ENCODE data around the gene DAB2. TPM values are rescaled to one million over a fixed set of nuclear protein-coding genes. Genes with fewer than 3 reads are reported as not detected.

DAB2 gene
- polyA plus RNA-seq, 1 experiment, result 206 TPM

DNA sequence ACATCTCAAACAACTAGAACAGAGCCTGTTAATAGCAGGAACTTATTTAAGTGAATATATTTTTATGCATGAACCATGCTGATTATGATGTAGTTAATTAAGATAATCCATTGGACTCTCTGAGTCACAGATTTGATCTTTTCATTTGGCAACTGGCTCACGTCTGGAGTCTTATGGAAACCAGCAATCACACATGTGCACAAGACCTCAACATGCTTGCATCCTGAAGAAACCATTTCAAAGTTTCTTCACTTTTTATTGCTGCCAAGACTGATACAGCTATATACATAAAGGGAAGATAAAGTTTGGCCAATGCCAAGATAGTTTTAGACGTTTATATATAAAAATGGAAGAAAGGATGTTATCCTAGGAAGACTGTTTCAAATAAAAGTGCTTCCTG is 47.2 kb downstream of the DAB2 start:
- H3K4me3 ChIP-seq (ENCODE audit: low read depth, low read length), result no peak overlapping the region
- H3K27me3 ChIP-seq (ENCODE audit: control insufficient read depth, insufficient read depth, low read length), result no peaks in the 10 kb centered on the region
- CTCF ChIA-PET, result interaction anchor here (1.2 to 6.6 kb wide), 8 partner anchors 14 to 194 kb away, joined by 3 to 124 read pairs (median 22); no protein-coding TSS in a partner anchor
- TF ChIP-seq, protein P1, sequence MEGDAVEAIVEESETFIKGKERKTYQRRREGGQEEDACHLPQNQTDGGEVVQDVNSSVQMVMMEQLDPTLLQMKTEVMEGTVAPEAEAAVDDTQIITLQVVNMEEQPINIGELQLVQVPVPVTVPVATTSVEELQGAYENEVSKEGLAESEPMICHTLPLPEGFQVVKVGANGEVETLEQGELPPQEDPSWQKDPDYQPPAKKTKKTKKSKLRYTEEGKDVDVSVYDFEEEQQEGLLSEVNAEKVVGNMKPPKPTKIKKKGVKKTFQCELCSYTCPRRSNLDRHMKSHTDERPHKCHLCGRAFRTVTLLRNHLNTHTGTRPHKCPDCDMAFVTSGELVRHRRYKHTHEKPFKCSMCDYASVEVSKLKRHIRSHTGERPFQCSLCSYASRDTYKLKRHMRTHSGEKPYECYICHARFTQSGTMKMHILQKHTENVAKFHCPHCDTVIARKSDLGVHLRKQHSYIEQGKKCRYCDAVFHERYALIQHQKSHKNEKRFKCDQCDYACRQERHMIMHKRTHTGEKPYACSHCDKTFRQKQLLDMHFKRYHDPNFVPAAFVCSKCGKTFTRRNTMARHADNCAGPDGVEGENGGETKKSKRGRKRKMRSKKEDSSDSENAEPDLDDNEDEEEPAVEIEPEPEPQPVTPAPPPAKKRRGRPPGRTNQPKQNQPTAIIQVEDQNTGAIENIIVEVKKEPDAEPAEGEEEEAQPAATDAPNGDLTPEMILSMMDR (IDR thresholded peaks at IDR 0.05; ENCODE audit: low read depth, low read length), result no peak
- H3K27ac ChIP-seq (ENCODE audit: low read depth, low read length), result no peak overlapping the region
- H3K9me3 ChIP-seq (ENCODE audit: control insufficient read depth, insufficient read depth, low read length), result no peaks in the 10 kb centered on the region
- POLR2A ChIA-PET, result no interaction called here
- DNase-seq (ENCODE audit: low read depth, low spot score), result no peak

DNA sequence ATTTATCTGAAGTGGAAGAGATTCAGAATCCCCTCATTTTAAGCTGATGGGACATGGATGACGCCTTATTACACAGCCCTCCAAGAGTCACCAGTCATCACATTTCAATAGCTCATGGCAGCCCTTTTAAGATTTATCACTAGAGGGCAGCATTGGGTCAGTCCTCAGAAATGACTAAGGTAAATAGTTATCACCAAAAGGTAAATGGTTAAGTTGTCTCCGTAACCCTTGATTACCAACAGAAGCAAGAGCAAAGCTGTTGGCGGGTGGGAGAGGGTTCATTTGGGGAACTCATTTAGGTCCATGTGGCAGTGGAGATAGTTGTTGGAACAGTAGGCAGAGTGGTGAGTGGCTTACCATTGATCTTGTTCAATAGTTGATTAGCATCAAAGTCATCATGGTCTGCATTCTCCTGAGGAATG is 48.5 kb downstream of the DAB2 start:
- Histone ChIP-seq H3K9me3 (ENCODE audit: control insufficient read depth, insufficient read depth, low read length) (no peaks in the 10 kb centered on the region), H3K27me3 (ENCODE audit: control insufficient read depth, insufficient read depth, low read length) (no peaks in the 10 kb centered on the region), H3K27ac (ENCODE audit: low read depth, low read length) (no peak overlapping the region), H3K4me3 (ENCODE audit: low read depth, low read length) (no peak overlapping the region)
- TF ChIP-seq, protein P1 (IDR thresholded peaks at IDR 0.05; ENCODE audit: low read depth, low read length), result peak; percentile 80
- ChIA-PET CTCF (interaction anchor here (0.6 to 6.6 kb wide), 44 partner anchors 9 to 934 kb away, joined by 3 to 124 read pairs (median 5); partner anchors contain the start of gene DAB2), POLR2A (interaction anchor here (1.2 to 2.3 kb wide), 2 partner anchors 48 to 171 kb away, joined by 3 to 22 read pairs; partner anchors contain the start of gene DAB2)
- DNase-seq (ENCODE audit: low read depth, low spot score), result no peak

DNA sequence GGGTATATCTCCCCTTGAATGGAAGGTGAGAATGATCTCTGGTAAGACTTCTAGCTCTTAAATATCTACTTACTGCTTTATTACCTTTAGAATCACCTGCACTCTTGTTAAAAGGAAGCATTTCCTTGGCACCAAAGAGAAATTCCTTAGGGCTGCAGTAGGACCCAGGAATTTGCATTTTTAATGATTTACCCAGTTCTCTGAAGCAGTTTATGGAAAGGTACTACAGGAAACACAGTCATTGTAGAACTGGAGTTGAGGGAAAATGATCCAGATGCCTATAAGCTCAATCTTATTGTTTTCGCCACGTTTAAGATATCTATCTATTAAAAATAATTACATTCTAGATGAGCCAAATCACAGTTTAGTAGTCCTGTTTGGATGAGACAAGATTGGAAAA is 51.0 kb downstream of the DAB2 start:
- POLR2A ChIA-PET, result no interaction called here
- TF ChIP-seq, protein P1 (IDR thresholded peaks at IDR 0.05; ENCODE audit: low read depth, low read length), result no peak
- CTCF ChIA-PET, result interaction anchor here (1.2 to 1.4 kb wide), 3 partner anchors 174 to 205 kb away, joined by 3 to 7 read pairs (median 6); no protein-coding TSS in a partner anchor
- Histone ChIP-seq H3K27me3 (ENCODE audit: control insufficient read depth, insufficient read depth, low read length) (no peaks in the 10 kb centered on the region), H3K27ac (ENCODE audit: low read depth, low read length) (no peak overlapping the region), H3K9me3 (ENCODE audit: control insufficient read depth, insufficient read depth, low read length) (no peaks in the 10 kb centered on the region), H3K4me3 (ENCODE audit: low read depth, low read length) (no peak overlapping the region)
- DNase-seq (ENCODE audit: low read depth, low spot score), result no peak

DNA sequence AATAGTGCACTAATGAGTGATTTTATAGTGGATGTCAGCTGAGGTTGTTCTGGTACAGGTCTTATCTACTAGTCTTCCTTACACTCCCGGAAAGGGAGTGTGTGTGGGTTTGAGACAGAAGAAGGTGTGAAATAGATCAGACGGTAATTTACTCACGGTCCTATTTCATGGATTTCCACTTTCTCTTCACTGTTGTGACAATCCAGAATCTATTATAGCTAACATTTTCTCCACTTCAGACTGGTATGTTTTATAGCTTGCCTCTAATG is 53.5 kb downstream of the DAB2 start:
- Histone ChIP-seq H3K27ac (ENCODE audit: low read depth, low read length) (no peak overlapping the region), H3K4me3 (ENCODE audit: low read depth, low read length) (no peak overlapping the region), H3K27me3 (ENCODE audit: control insufficient read depth, insufficient read depth, low read length) (no peaks in the 10 kb centered on the region), H3K9me3 (ENCODE audit: control insufficient read depth, insufficient read depth, low read length) (no peaks in the 10 kb centered on the region)
- POLR2A ChIA-PET, result no interaction called here
- no peak for DNase-seq (ENCODE audit: low read depth, low spot score)
- CTCF ChIA-PET, result interaction anchor here (1.0 to 2.2 kb wide), 3 partner anchors 88 to 199 kb away, joined by 3 to 16 read pairs (median 11); no protein-coding TSS in a partner anchor
- TF ChIP-seq, protein P1 (IDR thresholded peaks at IDR 0.05; ENCODE audit: low read depth, low read length), result no peak

DNA sequence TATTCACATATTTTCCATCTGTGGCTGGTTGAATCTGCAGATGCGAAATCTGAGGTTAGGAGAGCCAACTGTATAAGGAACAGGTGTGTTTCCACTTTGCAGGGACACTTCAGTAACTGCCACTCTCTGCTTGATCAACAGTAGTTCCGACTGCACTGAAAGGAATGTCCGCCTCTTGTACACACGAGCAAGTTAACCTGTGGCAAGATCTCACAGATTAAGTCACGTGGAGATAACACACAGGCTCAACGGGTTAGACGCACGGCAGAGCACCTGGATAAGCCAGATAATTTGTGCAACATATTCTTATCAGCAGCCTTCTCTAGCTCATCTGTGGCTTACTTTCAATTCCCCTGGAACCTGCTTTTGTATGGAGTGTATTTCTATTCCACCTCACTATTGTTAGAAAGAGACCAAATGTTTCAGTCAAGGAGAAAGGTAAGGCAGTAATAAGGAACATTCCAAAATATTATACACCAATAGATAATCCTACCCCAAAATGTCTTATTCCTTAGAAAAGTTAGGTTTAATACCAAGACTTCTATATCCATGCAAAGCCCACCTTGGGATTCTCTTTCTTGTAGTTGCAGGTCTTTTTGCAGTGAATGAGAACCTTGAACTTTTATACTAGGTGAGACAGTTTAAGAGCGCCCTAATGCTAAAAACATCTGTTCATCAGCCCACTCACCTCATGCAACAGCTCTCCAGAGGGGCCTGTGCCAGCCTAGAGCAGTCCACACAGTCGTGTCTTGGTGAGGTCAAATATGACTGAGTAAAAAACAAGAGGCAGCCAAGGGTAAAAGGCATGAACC is 54.0 kb downstream of the DAB2 start:
- DNase-seq (ENCODE audit: low read depth, low spot score), result no peak
- H3K27ac ChIP-seq (ENCODE audit: low read depth, low read length), result no peak overlapping the region
- CTCF ChIA-PET, result interaction anchor here (1.0 to 2.2 kb wide), 2 partner anchors 87 to 177 kb away, joined by 3 to 16 read pairs; no protein-coding TSS in a partner anchor

More for the DNA sequence above, 54.0 kb downstream of the DAB2 start:
- H3K27me3 ChIP-seq (ENCODE audit: control insufficient read depth, insufficient read depth, low read length), result no peaks in the 10 kb centered on the region
- TF ChIP-seq, protein P1 (IDR thresholded peaks at IDR 0.05; ENCODE audit: low read depth, low read length), result no peak; the same call in 1 of the 2 replicates
- no peaks in the 10 kb centered on the region for H3K9me3 ChIP-seq (ENCODE audit: control insufficient read depth, insufficient read depth, low read length)
- POLR2A ChIA-PET, result no interaction called here
- no peak overlapping the region for H3K4me3 ChIP-seq (ENCODE audit: low read depth, low read length)

Data from AG04450 (cell line).